OCI-LY1 (cell line): ENCODE measurements around the gene TSC22D2.

Experiments used
- H2AFZ ChIP-seq: fragments of 200-600 bp; sonication (generic), shearing (Covaris generic); 2 replicates; pipeline ENCODE4 v1.6.0; 2014; ENCODE audit warnings: antibody characterized with exemption, mild to moderate bottlenecking, low read length
- H3F3A ChIP-seq: fragments of 200-600 bp; sonication (generic), shearing (Covaris generic); 2 replicates; pipeline ENCODE4 v1.6.0; 2014; ENCODE audit warnings: mild to moderate bottlenecking, antibody characterized with exemption, low read length, moderate library complexity; ENCODE audit not compliant: insufficient read depth
- H3K27ac ChIP-seq: fragments of 200-600 bp; sonication (generic); 2 replicates; pipeline ENCODE4 v1.5.1; 2014; ENCODE audit warnings: low read length, mixed run types, mild to moderate bottlenecking, low read depth; ENCODE audit not compliant: poor library complexity, severe bottlenecking
- H3K27me3 ChIP-seq: fragments of 200-600 bp; sonication (generic); 2 replicates; pipeline ENCODE4 v1.6.0; 2014; ENCODE audit warnings: antibody characterized with exemption, mild to moderate bottlenecking, low read length, moderate library complexity; ENCODE audit not compliant: insufficient read depth
- H3K36me3 ChIP-seq: fragments of 200-600 bp; sonication (generic); 2 replicates; pipeline ENCODE4 v1.6.1; 2014; ENCODE audit warnings: mild to moderate bottlenecking, antibody characterized with exemption, low read length, moderate library complexity, mixed read lengths; ENCODE audit not compliant: insufficient read depth
- H3K4me1 ChIP-seq: fragments of 200-600 bp; sonication (generic); 2 replicates; pipeline ENCODE4 v1.5.1; 2014; ENCODE audit warnings: mild to moderate bottlenecking, low read length, moderate library complexity; ENCODE audit not compliant: insufficient read depth, severe bottlenecking
- H3K4me2 ChIP-seq: fragments of 200-600 bp; sonication (generic), shearing (Covaris generic); 2 replicates; pipeline ENCODE4 v1.6.1; 2014; ENCODE audit warnings: low read length
- H3K4me3 ChIP-seq: fragments of 200-600 bp; sonication (generic); 2 replicates; pipeline ENCODE4 v1.5.1; 2014; ENCODE audit warnings: low read length, low read depth, mild to moderate bottlenecking, mixed read lengths; ENCODE audit not compliant: poor library complexity, severe bottlenecking
- H3K79me2 ChIP-seq: fragments of 200-600 bp; shearing (Covaris generic); 2 replicates; pipeline ENCODE4 v1.6.1; 2016; ENCODE audit warnings: mixed run types, low read length, mixed read lengths; ENCODE audit not compliant: insufficient read depth
- H3K9ac ChIP-seq: fragments of 200-600 bp; sonication (generic), shearing (Covaris generic); 2 replicates; pipeline ENCODE4 v1.6.1; 2014; ENCODE audit warnings: mild to moderate bottlenecking, low read length, mixed read lengths
- H3K9me2 ChIP-seq: fragments of 200-600 bp; sonication (generic), shearing (Covaris generic); 2 replicates; pipeline ENCODE4 v1.6.1; 2014; ENCODE audit warnings: low read depth, mild to moderate bottlenecking, low read length, mixed read lengths
- H3K9me3 ChIP-seq: fragments of 200-600 bp; shearing (Covaris generic); 2 replicates; pipeline ENCODE4 v1.6.1; 2014; ENCODE audit warnings: low read length, mixed read lengths
- H4K20me1 ChIP-seq: fragments of 200-600 bp; sonication (generic), shearing (Covaris generic); 2 replicates; pipeline ENCODE4 v1.6.0; 2016; ENCODE audit warnings: mild to moderate bottlenecking, low read length; ENCODE audit not compliant: insufficient read depth
- EZH2 ChIP-seq: fragments of 200-600 bp; sonication (generic), shearing (Covaris generic); IDR thresholded peaks from 2 replicates; pipeline ENCODE4 v1.8.0; 2017; ENCODE audit warnings: borderline replicate concordance, mixed run types, mild to moderate bottlenecking, antibody characterized with exemption, low read length, moderate library complexity, mixed read lengths
- TF ChIP-seq, protein P1 (sequence below): fragments of 200-600 bp; sonication (generic), shearing (Covaris generic); IDR thresholded peaks from 2 replicates; pipeline ENCODE4 v1.5.1; 2017; ENCODE audit warnings: mild to moderate bottlenecking, antibody characterized with exemption, low read length, moderate library complexity, mixed read lengths

TSC22D2 gene

DNA sequence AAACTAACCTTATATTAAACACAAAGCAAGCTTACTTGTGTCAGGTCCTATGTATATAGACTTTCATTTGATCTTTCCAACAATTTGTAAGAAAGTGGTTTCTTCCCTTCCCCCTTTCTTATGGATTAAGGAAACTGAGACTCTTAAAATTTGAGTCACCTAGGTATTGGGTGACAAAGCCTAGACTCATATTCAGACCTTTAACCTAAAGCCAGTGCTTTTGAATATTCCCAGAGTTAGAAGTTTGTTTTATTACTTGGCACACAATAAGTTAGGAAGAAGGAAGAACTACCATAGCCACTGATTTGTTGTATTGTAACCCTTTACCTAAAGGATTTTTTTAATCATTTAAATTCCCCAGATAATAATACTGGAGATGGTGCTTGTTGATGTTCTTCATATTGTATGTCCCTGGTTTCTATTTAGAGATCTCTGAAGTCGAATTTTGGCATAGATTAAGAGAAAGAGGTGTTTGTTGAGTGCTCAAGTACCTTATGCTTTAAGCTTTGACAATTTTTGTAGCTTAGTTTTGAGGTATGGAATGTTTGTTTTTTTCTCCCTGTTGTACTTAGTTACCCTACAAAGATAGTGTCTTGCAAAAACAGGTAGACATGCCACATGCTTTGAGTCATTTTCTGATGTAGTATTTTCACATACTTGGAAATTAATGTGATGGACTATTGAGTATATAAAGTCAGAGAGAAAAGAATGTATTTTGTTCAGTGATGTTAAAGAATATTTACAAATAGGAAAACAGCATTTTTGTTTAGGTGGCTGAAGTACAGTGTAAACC lies 11.2 kb downstream of the TSC22D2 start:
- Histone ChIP-seq H3K36me3 (peaks cover 27% of the 10 kb centered on the region), H3F3A (no peaks in the 10 kb centered on the region), H3K9ac (no peak overlapping the region), H3K79me2 (peaks cover 77% of the 10 kb centered on the region), H3K9me3 (no peaks in the 10 kb centered on the region), H3K27me3 (no peaks in the 10 kb centered on the region), H3K27ac (no peak overlapping the region), H4K20me1 (peaks cover 2% of the 10 kb centered on the region; the same call in 1 of the 2 replicates), H3K4me3 (no peak overlapping the region), H3K4me2 (no peak overlapping the region), H3K4me1 (peaks cover 12% of the 10 kb centered on the region), H3K9me2 (no peaks in the 10 kb centered on the region), H2AFZ (no peak overlapping the region)
- TF ChIP-seq, protein P1, sequence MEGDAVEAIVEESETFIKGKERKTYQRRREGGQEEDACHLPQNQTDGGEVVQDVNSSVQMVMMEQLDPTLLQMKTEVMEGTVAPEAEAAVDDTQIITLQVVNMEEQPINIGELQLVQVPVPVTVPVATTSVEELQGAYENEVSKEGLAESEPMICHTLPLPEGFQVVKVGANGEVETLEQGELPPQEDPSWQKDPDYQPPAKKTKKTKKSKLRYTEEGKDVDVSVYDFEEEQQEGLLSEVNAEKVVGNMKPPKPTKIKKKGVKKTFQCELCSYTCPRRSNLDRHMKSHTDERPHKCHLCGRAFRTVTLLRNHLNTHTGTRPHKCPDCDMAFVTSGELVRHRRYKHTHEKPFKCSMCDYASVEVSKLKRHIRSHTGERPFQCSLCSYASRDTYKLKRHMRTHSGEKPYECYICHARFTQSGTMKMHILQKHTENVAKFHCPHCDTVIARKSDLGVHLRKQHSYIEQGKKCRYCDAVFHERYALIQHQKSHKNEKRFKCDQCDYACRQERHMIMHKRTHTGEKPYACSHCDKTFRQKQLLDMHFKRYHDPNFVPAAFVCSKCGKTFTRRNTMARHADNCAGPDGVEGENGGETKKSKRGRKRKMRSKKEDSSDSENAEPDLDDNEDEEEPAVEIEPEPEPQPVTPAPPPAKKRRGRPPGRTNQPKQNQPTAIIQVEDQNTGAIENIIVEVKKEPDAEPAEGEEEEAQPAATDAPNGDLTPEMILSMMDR, result no peak
- no peak for TF ChIP-seq EZH2

DNA sequence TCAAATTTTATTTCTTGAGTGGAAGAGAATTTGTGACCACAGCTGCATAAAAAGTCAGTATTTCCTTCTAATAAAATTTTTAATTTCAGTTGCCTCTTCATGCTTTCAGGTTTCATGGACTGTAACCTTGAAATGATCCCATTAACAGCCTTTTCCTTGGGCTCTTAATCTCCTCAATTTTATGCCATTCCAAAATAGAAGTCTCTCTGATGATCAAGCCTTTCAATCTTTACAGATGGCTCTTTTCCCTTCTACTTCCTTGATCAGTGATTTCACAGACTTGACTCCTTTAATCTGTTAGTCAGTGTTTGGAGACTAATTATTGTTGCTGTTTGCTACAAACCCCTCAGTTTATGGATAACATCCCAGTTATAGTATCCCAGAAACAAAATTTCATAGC lies 11.9 kb downstream of the TSC22D2 start:
- H3F3A ChIP-seq, result no peaks in the 10 kb centered on the region
- H3K27me3 ChIP-seq, result no peaks in the 10 kb centered on the region
- H4K20me1 ChIP-seq, result no peaks in the 10 kb centered on the region; the same call in 1 of the 2 replicates
- peaks cover 20% of the 10 kb centered on the region for H3K36me3 ChIP-seq
- no peak overlapping the region for H2AFZ ChIP-seq
- no peak overlapping the region for H3K4me2 ChIP-seq
- H3K79me2 ChIP-seq, result peaks cover 70% of the 10 kb centered on the region
- H3K9ac ChIP-seq, result no peak overlapping the region
- H3K4me3 ChIP-seq, result no peak overlapping the region
- no peaks in the 10 kb centered on the region for H3K9me3 ChIP-seq
- H3K27ac ChIP-seq, result no peak overlapping the region
- H3K9me2 ChIP-seq, result no peaks in the 10 kb centered on the region
- peaks cover 5% of the 10 kb centered on the region for H3K4me1 ChIP-seq
- TF ChIP-seq, protein P1, result no peak

DNA sequence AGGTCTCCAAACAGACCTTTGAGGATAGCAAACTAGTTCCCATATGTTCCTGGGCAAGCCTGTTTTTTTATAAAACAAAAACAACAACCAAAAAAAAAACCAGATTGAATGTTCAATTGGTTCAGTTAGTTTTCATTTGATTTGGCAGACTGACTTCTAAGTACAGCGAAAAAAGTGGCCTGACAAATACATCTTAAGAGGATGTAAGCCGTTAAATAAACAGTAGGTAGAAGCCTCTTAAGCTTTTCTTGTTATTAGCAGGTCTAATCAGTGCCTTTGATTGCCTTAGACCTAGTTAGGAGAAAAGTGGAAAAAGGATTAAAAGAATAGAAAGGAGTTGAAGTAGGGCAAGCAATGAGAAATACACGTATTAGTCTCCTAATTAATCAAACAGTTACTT lies 13.2 kb downstream of the TSC22D2 start:
- no peaks in the 10 kb centered on the region for H3F3A ChIP-seq
- no peak overlapping the region for H3K27ac ChIP-seq
- H4K20me1 ChIP-seq, result no peaks in the 10 kb centered on the region
- H3K79me2 ChIP-seq, result peaks cover 57% of the 10 kb centered on the region
- no peaks in the 10 kb centered on the region for H3K4me1 ChIP-seq
- TF ChIP-seq EZH2, result no peak
- TF ChIP-seq, protein P1, result no peak
- no peak overlapping the region for H3K9ac ChIP-seq
- H3K4me3 ChIP-seq, result no peak overlapping the region
- H3K27me3 ChIP-seq, result no peaks in the 10 kb centered on the region
- no peak overlapping the region for H2AFZ ChIP-seq
- H3K36me3 ChIP-seq, result peaks cover 9% of the 10 kb centered on the region; the same call in 1 of the 2 replicates
- H3K9me2 ChIP-seq, result no peaks in the 10 kb centered on the region
- no peaks in the 10 kb centered on the region for H3K9me3 ChIP-seq
- no peak overlapping the region for H3K4me2 ChIP-seq
